AG10803 (cell line): ENCODE measurements around the gene TCAP.

Source experiments
- DNase-seq: peaks from one replicate; pipeline ENCODE4 v3.0.0; 2010; ENCODE audit warnings: low read depth
- H3K4me3 ChIP-seq: 2 replicates; pipeline ENCODE4 v1.5.1; 2011; ENCODE audit warnings: mild to moderate bottlenecking, low read length, control low read depth
- TF ChIP-seq, protein P1 (sequence below): conservative IDR thresholded peaks from 2 replicates; pipeline ENCODE4 v1.5.1; 2011; ENCODE audit warnings: mild to moderate bottlenecking, low read length, control low read depth, inconsistent platforms

TCAP gene

DNA sequence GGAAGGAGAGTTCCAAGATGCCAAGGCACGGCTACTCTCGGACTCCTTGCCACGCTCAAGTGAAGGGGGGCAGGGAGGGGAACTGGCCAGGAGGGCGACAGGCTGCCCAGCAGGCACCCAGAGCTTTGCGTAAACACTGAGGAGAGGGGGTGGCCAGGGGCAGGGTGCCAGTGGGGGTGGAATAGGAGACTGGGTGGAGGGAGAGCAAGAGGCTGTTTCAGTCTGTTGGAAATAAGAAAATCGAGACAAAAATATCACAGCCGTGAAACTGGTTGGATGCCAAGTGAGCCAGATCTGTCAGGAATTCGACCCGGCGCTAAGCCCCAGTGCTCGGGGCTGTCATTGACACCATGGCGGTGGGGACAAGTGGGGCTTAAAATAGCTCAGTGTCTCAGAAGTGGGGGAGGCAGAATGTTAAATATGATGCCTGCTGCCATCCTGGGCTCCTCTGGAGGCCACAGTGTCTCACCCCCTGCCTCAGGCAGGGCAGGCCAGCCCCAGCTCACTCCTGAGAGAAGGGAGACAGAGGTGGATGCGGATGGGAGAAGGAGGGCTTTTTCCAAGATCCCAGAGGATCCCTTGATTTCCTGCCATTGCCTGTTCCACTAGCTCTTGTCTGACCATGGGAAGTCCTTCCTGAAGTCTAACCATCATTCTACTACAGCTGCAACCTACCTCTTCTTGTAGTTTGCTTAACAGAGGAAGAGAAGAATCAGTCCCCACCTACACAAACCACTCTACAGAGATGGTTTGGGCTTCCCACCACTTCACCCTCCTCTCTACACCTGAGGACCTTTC lies 12.6 kb downstream of the TCAP start:
- TF ChIP-seq, protein P1, sequence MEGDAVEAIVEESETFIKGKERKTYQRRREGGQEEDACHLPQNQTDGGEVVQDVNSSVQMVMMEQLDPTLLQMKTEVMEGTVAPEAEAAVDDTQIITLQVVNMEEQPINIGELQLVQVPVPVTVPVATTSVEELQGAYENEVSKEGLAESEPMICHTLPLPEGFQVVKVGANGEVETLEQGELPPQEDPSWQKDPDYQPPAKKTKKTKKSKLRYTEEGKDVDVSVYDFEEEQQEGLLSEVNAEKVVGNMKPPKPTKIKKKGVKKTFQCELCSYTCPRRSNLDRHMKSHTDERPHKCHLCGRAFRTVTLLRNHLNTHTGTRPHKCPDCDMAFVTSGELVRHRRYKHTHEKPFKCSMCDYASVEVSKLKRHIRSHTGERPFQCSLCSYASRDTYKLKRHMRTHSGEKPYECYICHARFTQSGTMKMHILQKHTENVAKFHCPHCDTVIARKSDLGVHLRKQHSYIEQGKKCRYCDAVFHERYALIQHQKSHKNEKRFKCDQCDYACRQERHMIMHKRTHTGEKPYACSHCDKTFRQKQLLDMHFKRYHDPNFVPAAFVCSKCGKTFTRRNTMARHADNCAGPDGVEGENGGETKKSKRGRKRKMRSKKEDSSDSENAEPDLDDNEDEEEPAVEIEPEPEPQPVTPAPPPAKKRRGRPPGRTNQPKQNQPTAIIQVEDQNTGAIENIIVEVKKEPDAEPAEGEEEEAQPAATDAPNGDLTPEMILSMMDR, result no peak
- DNase-seq, result no peak
- no peak overlapping the region for H3K4me3 ChIP-seq

DNA sequence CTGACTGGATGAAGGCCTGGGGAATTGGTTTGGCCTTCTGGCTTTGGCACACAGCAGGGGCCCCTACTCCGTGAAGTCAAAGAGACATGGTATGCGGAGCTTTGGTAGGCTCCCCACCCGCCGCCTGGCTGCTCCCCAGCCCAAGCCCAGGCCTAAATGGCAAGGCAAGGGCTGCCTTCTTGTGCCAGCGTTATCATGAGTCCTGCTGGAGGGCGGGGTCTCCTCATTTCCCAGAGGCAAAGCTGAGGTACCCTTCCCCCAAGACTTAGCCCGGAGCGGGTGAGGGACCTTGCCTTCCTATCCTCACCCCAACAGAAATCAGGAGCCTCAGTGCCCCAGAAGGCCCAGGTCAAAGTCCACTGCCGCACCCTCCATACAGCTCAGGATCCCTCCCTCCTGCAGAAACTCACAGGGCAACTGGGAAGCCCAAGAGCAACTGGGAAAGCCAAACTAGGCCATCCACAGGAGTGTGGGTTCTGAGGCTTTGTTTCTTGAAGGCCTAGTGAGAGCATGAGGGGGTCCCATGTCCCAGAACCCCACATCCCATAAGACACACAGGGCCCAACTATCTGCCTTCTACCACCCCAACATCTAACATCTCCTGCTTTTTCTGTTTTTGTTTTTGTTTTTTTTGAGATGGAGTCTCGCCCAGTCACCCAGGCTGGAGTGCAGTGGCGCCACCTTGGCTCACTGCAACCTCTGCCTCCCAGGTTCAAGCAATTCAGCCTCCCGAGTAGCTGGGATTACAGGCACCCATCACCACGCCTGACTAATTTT lies 13.4 kb downstream of the TCAP start:
- TF ChIP-seq, protein P1, result no peak
- no peak for DNase-seq
- no peak overlapping the region for H3K4me3 ChIP-seq

DNA sequence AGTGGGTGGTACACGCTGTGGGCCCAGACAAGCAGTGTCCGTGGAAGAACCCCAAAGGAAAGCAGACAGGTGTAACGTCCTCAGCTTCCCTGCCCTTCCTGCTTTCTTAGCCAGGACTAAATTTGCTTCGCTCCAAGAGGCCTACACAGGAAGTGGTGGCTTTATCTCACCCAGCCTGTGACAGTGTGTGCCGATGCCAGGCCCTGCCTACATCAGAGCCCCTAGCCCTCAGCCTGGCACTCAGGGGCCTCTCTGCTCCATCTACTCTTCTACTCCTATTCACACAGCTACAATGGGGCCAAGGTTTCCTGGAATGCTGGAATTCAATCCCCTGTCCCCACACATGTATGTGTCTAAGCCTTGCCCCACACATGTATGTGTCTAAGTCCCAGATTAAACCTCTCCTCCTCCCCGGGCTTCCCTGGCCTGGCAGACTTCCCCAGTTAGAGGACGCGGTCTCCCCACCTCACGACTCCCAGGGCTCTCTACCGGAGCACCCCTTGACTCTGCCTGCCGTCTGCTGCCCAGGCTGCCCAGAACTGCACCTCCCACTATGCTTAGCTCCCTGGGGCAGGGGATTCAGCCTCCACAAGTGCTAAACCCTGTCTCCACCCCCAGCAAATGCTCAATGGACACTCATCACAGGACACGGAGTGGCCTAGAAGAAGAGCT lies 14.5 kb downstream of the TCAP start:
- TF ChIP-seq, protein P1, result no peak
- DNase-seq, result no peak
- no peak overlapping the region for H3K4me3 ChIP-seq

GRCh38 chr17:39683295-39683939 lies 18.3 kb downstream of the TCAP start:
- DNase-seq, result no peak
- H3K4me3 ChIP-seq, result no peak overlapping the region
- TF ChIP-seq, protein P1, result no peak

GRCh38 chr17:39684369-39685192 lies 19.4 kb downstream of the TCAP start:
- no peak for DNase-seq
- no peak overlapping the region for H3K4me3 ChIP-seq
- TF ChIP-seq, protein P1, result no peak

DNA sequence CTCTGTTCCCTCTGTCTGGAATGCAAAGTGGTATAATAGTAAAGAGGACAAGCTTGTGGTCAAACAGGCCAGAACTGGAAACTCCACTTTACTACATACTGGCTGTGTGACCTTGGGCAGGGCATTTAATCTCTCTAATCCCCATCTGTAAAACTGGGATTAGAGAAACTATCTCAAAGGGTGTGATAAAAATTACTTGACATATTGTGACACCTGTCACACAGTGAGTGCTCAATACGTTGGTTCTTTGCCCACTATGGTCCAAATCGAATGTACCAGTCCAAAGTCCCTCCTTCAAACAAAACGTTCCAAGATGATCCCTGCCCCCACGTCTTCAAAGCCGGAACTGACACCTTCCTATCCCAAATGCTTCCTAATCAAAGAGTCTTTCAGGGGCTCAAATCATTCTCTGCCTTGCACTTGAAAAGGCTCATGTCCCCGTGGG lies 22.0 kb downstream of the TCAP start:
- no peak for DNase-seq
- TF ChIP-seq, protein P1, result no peak
- peak overlapping the region; percentile 85 for H3K4me3 ChIP-seq
